NK-92 treated with Interleukin-12 subunit alpha and Interleukin-12 subunit beta, amount 100 ng/mL, for 24 hours (cell line): ENCODE results near the gene GABPA.

Experiments
- DNase-seq: peaks from one replicate; lab custom pipeline; 2025; lab: John Stamatoyannopoulos, UW

GABPA gene

GRCh38 chr21:25809013-25809412, 74.2 kb downstream of the GABPA start:
- DNase-seq = no peak

- no peak for DNase-seq
Observed at GRCh38 chr21:25811186-25811585, 76.4 kb downstream of the GABPA start.

GRCh38 chr21:25813917-25814316, 79.1 kb downstream of the GABPA start:
- no peak for DNase-seq

DNA sequence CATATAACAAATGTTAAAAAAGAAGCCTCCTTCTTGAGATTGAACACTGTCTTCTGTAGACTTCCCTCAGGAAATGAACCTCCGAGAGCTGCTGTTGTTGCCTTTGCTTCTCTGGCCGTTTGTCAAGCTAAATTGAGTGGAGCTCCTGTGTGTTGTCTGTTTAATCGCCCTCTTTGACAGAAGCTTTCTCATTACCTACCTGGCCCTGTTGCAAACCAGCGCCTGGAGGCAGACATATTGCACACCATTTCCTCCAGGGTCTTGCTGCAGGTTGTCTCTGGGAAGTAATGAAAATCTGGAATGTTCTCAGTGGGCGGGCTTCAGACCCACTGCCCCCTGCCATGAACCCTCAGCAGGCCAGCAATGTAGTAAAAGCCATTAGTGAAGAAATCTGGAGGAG, 83.3 kb downstream of the GABPA start:
- DNase-seq = no peak

- no peak for DNase-seq
Observed at GRCh38 chr21:25818551-25818950, 83.8 kb downstream of the GABPA start.
